Measurements from ENCODE around the gene NUDT8.

GRCh38 chr11:67654225-67654624, 24.5 kb upstream of the NUDT8 start:
- TF ChIP-seq, protein P1, sequence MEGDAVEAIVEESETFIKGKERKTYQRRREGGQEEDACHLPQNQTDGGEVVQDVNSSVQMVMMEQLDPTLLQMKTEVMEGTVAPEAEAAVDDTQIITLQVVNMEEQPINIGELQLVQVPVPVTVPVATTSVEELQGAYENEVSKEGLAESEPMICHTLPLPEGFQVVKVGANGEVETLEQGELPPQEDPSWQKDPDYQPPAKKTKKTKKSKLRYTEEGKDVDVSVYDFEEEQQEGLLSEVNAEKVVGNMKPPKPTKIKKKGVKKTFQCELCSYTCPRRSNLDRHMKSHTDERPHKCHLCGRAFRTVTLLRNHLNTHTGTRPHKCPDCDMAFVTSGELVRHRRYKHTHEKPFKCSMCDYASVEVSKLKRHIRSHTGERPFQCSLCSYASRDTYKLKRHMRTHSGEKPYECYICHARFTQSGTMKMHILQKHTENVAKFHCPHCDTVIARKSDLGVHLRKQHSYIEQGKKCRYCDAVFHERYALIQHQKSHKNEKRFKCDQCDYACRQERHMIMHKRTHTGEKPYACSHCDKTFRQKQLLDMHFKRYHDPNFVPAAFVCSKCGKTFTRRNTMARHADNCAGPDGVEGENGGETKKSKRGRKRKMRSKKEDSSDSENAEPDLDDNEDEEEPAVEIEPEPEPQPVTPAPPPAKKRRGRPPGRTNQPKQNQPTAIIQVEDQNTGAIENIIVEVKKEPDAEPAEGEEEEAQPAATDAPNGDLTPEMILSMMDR (IDR thresholded peaks at IDR 0.05), result no peak
- no peak for TF ChIP-seq POLR2A (IDR thresholded peaks at IDR 0.05)
- TF ChIP-seq EP300 (IDR thresholded peaks at IDR 0.05), result no peak
